SU-DHL-6 (cell line): ENCODE data around the gene TMEM220.

Source experiments
- H2AFZ ChIP-seq: fragments of 200-600 bp; sonication (generic); 2 replicates; pipeline ENCODE4 v1.6.1; 2014; ENCODE audit warnings: low read depth, mild to moderate bottlenecking, moderate library complexity, mixed read lengths, antibody characterized with exemption, low read length; ENCODE audit not compliant: severe bottlenecking
- H3F3A ChIP-seq: fragments of 200-600 bp; shearing (Covaris generic); 2 replicates; pipeline ENCODE4 v1.6.0; 2016; ENCODE audit warnings: antibody characterized with exemption, mild to moderate bottlenecking; ENCODE audit not compliant: insufficient read depth
- H3K27ac ChIP-seq: fragments of 200-600 bp; sonication (generic); 2 replicates; pipeline ENCODE4 v1.5.1; 2016; ENCODE audit warnings: low read depth, mild to moderate bottlenecking, low read length, moderate library complexity, mixed read lengths
- H3K27me3 ChIP-seq: fragments of 200-600 bp; sonication (generic), shearing (Covaris generic); 2 replicates; pipeline ENCODE4 v1.6.0; 2014; ENCODE audit warnings: mild to moderate bottlenecking, low read length
- H3K36me3 ChIP-seq: fragments of 200-600 bp; sonication (generic); 2 replicates; pipeline ENCODE4 v1.6.1; 2014; ENCODE audit warnings: mild to moderate bottlenecking, low read length, mixed read lengths
- H3K4me2 ChIP-seq: fragments of 300-600, 200-600 bp; shearing (Covaris generic), sonication (generic); 2 replicates; pipeline ENCODE4 v1.6.0; 2014; ENCODE audit warnings: low read length, low read depth, mild to moderate bottlenecking; ENCODE audit not compliant: poor library complexity, severe bottlenecking
- H3K4me3 ChIP-seq: fragments of 200-600 bp; sonication (generic); 2 replicates; pipeline ENCODE4 v1.5.1; 2014; ENCODE audit warnings: antibody characterized with exemption, low read length, mild to moderate bottlenecking, mixed read lengths; ENCODE audit not compliant: insufficient read depth, poor library complexity, severe bottlenecking
- H3K79me2 ChIP-seq: fragments of 200-600 bp; sonication (generic); 2 replicates; pipeline ENCODE4 v1.6.1; 2014; ENCODE audit warnings: mild to moderate bottlenecking, low read length, moderate library complexity; ENCODE audit not compliant: insufficient read depth
- H3K9ac ChIP-seq: fragments of 200-600 bp; sonication (generic); 2 replicates; pipeline ENCODE4 v1.7.0; 2014; ENCODE audit warnings: mild to moderate bottlenecking, low read length
- H3K9me2 ChIP-seq: fragments of 200-600 bp; sonication (generic); replicated peaks from 2 replicates; pipeline ENCODE4 v1.6.1; 2014; ENCODE audit warnings: low read length; ENCODE audit not compliant: insufficient read depth
- H3K9me3 ChIP-seq: fragments of 200-600 bp; sonication (generic); 2 replicates; pipeline ENCODE4 v1.6.1; 2014; ENCODE audit warnings: low read length, mixed read lengths; ENCODE audit not compliant: insufficient read depth
- H4K20me1 ChIP-seq: fragments of 200-600 bp; sonication (generic); 2 replicates; pipeline ENCODE4 v1.6.1; 2014; ENCODE audit warnings: low read depth, mild to moderate bottlenecking, antibody characterized with exemption, low read length, moderate library complexity, mixed read lengths
- CTCF ChIP-seq: fragments of 200-600 bp; sonication (generic); IDR thresholded peaks from one replicate; pipeline ENCODE4 v1.5.1; 2017; ENCODE audit warnings: antibody characterized with exemption, mild to moderate bottlenecking, low read length, moderate library complexity; ENCODE audit not compliant: insufficient read depth, poor library complexity, severe bottlenecking
- EZH2phosphoT487 ChIP-seq: fragments of 200-600 bp; sonication (generic), shearing (Covaris generic); conservative IDR thresholded peaks from 2 replicates; pipeline ENCODE4 v1.6.1; 2018; ENCODE audit warnings: mild to moderate bottlenecking, antibody characterized with exemption, low read length, moderate library complexity, mixed read lengths

Gene TMEM220

GRCh38 chr17:10726196-10726595 is 3.6 kb downstream of the TMEM220 start:
- Histone ChIP-seq H3K36me3 (no peaks in the 10 kb centered on the region), H3K4me3 (no peak overlapping the region), H3K27ac (no peak overlapping the region), H4K20me1 (no peaks in the 10 kb centered on the region), H3K79me2 (no peaks in the 10 kb centered on the region), H3K9me3 (no peaks in the 10 kb centered on the region), H3K9ac (no peak overlapping the region), H3K4me2 (no peak overlapping the region), H3F3A (no peaks in the 10 kb centered on the region), H3K9me2 (no peaks in the 10 kb centered on the region), H3K27me3 (no peaks in the 10 kb centered on the region), H2AFZ (no peak overlapping the region)
- TF ChIP-seq CTCF = no peak
- TF ChIP-seq EZH2phosphoT487 = no peak

DNA sequence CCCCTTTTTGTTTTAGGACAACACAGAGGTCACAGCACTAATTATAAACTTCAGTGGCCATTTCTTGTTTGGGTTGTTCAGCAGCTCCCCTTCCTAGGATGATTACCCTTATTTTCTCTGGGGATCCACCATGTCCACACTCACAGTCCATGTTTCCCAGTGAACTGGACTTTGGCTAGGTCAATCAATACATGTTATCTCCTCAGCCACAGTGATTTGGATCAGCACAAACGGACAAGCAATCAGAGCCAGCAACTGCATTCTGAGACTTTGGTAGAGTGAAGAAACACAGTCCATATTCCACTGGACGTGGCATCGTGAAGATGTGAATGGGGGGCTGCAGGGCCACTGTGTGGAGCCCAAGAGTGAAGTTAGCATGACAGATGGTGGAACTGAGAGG is 4.6 kb downstream of the TMEM220 start:
- Histone ChIP-seq H3K4me2 (no peak overlapping the region), H3K9me2 (no peaks in the 10 kb centered on the region), H3K27ac (no peak overlapping the region), H4K20me1 (no peaks in the 10 kb centered on the region), H3K9me3 (no peaks in the 10 kb centered on the region), H3K79me2 (no peaks in the 10 kb centered on the region), H3K4me3 (no peak overlapping the region), H3F3A (no peaks in the 10 kb centered on the region), H3K9ac (no peak overlapping the region), H2AFZ (no peak overlapping the region), H3K36me3 (no peaks in the 10 kb centered on the region), H3K27me3 (no peaks in the 10 kb centered on the region)
- TF ChIP-seq CTCF (no peak), EZH2phosphoT487 (no peak)

DNA sequence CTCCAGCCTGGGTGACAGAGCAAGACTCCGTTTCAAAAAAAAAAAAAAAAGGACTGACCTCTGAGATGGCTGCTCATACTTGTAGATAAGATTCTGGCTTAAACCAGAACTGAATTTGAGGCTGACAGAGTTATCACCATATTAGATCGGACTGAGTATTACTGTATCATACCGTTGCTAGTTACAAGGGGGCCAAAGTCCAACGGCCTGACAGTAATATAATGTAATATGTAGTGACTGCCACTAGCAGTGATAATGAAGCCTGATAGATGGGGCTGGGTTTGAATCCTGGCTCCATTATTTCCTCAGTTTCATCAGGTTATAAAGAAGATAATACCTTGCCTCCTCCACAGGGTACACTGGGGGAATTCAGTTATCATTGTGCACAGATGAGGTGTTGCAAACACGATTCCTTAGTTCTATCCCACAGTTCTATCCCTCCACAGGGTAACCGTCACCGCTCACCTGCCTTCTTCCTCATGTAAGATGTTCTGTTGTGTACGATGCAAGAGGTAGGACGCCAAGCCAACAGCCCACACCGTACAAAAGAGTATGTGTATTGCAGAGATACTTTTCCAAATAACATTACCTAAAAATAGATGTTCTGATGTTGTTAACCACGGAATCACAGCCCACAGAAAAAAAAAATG is 5.2 kb downstream of the TMEM220 start:
- no peaks in the 10 kb centered on the region for H3K36me3 ChIP-seq
- no peaks in the 10 kb centered on the region for H3K79me2 ChIP-seq
- no peak overlapping the region for H3K4me2 ChIP-seq
- no peaks in the 10 kb centered on the region for H3K27me3 ChIP-seq
- no peaks in the 10 kb centered on the region for H3K9me3 ChIP-seq
- H2AFZ ChIP-seq = no peak overlapping the region
- H3K9me2 ChIP-seq = no peaks in the 10 kb centered on the region
- no peaks in the 10 kb centered on the region for H4K20me1 ChIP-seq
- H3K4me3 ChIP-seq = no peak overlapping the region
- no peak overlapping the region for H3K9ac ChIP-seq
- TF ChIP-seq CTCF = no peak
- TF ChIP-seq EZH2phosphoT487 = no peak
- H3K27ac ChIP-seq = no peak overlapping the region
- H3F3A ChIP-seq = no peaks in the 10 kb centered on the region
